Esophagus muscularis mucosa (tissue), 4 donors: Measurements from ENCODE around the gene DDX47. TPM values are rescaled to one million over a fixed set of nuclear protein-coding genes. Genes with fewer than 3 reads are reported as not detected.
"Not testable (repeated sequence)": the region's sequence is repeated elsewhere in the genome, so short reads cannot be mapped to it uniquely, and the experiment has no call there.

Experiments
- DNase-seq: peaks from one replicate; pipeline ENCODE4 v3.0.0-alpha.2; 2017; ENCODE audit errors: extremely low spot score
- H3K27ac ChIP-seq, 4 donors: fragments of 200-600 bp; sonication (generic); replicated peaks in 1 of 4; 1 replicate in 3 of 4; 2 replicates in 1 of 4; pipeline ENCODE4 v1.5.1; 2016 to 2019; ENCODE audit warnings: mild to moderate bottlenecking in 1 of 4
- H3K27me3 ChIP-seq, 4 donors: fragments of 200-600 bp; sonication (generic); one replicate each; pipeline versions ENCODE4 v1.5.1 to v1.6.0; 2016 to 2019
- H3K36me3 ChIP-seq, 4 donors: fragments of 200-600 bp; sonication (generic); one replicate each; pipeline ENCODE4 v1.5.1; 2016 to 2019
- H3K4me1 ChIP-seq, 4 donors: fragments of 200-600 bp; sonication (generic); one replicate each; pipeline ENCODE4 v1.5.1; 2016 to 2019
- H3K4me3 ChIP-seq, 4 donors: fragments of 200-600 bp; sonication (generic); 1 replicate in 2 of 4; 2 replicates in 2 of 4; pipeline ENCODE4 v1.5.1; 2016 to 2019; ENCODE audit warnings: mild to moderate bottlenecking in 4 of 4, moderate library complexity in 1 of 4
- H3K9me3 ChIP-seq, 4 donors: fragments of 200-600 bp; sonication (generic); 1 replicate in 3 of 4; 2 replicates in 1 of 4; pipeline ENCODE4 v1.5.1; 2016 to 2019
- CTCF ChIP-seq, 3 experiments: fragments of 200-600 bp in 2 of 3; fragments of 450-650 bp in 1 of 3; sonication (generic) in 2 of 3; IDR thresholded peaks; one replicate each; pipeline ENCODE4 v1.5.1; 2017 to 2019; ENCODE audit warnings: antibody characterized with exemption in 3 of 3, mild to moderate bottlenecking in 2 of 3, moderate library complexity in 1 of 3
- EP300 ChIP-seq: sonication (generic); formaldehyde crosslinking; IDR thresholded peaks from one replicate; pipeline ENCODE4 v1.6.1; 2017; ENCODE audit warnings: antibody characterized with exemption
- POLR2A ChIP-seq: fragments of 450-650 bp; IDR thresholded peaks from one replicate; pipeline ENCODE4 v1.6.1; 2017; ENCODE audit warnings: antibody characterized with exemption, moderate library complexity, mild to moderate bottlenecking, low read depth
- POLR2AphosphoS5 ChIP-seq, 2 donors: sonication (generic); formaldehyde crosslinking; IDR thresholded peaks; one replicate each; pipeline ENCODE4 v1.6.1; 2017; ENCODE audit warnings: antibody characterized with exemption in 2 of 2
- WGBS: methylation state at CpG from one replicate; pipeline ENCODE4 v1.1.5; 2018; 5-methylcytosine and 5-hydroxymethylcytosine counted together
- intact Hi-C: fragments of 100-400 bp; cut with DNase I; formaldehyde crosslinking; loops from one replicate; pipeline ENCODE4 v1.15.1; 2023
- total RNA-seq, 4 donors: library from RNA; depleted of rRNA; stranded (reverse); fragments of >200 nt; gene quantifications; one replicate each; pipeline versions ENCODE4 v1.1.0 to v1.2.1, GENCODE V29; 2016

The DDX47 gene
- total RNA-seq, 4 donors from 2014 or later = 37.1 to 67.1 (median 53.9) TPM

GRCh38 chr12:12818701-12819100 lies 5.6 kb downstream of the DDX47 start:
- no peak overlapping the region for H3K4me3 ChIP-seq
- H3K4me1 ChIP-seq = peaks cover 38 to 62% (median 52%) of the 10 kb centered on the region in 4 donors
- intact Hi-C loops = no loop called here
- peaks cover 27 to 55% (median 34%) of the 10 kb centered on the region in 4 donors for H3K36me3 ChIP-seq
- H3K27ac ChIP-seq = peak overlapping the region in 3 of 4 donors; percentile 66 to 69 (median 68)
- H3K27me3 ChIP-seq = no peaks in the 10 kb centered on the region
- TF ChIP-seq CTCF (IDR thresholded peaks at IDR 0.05) = no peak
- no peak for TF ChIP-seq POLR2AphosphoS5 (IDR thresholded peaks at IDR 0.05)
- no peaks in the 10 kb centered on the region for H3K9me3 ChIP-seq
- DNase-seq = no peak
- WGBS = 98% methylated on average over 4 of the region's 4 CpGs

- no peak for TF ChIP-seq POLR2AphosphoS5 (IDR thresholded peaks at IDR 0.05)
- TF ChIP-seq EP300 = no peak
- no peak for TF ChIP-seq CTCF (IDR thresholded peaks at IDR 0.05)
- TF ChIP-seq POLR2A = no peak
- DNase-seq = no peak
- no peak overlapping the region for H3K4me3 ChIP-seq
- peaks cover 33 to 57% (median 46%) of the 10 kb centered on the region in 4 donors for H3K4me1 ChIP-seq
- intact Hi-C loops = no loop called here
- H3K27me3 ChIP-seq = no peaks in the 10 kb centered on the region
- peak overlapping the region; percentile 33 to 69 (median 67) for H3K27ac ChIP-seq
- H3K36me3 ChIP-seq = peaks cover 32 to 60% (median 40%) of the 10 kb centered on the region in 4 donors
- no peaks in the 10 kb centered on the region for H3K9me3 ChIP-seq
- WGBS = 86% methylated on average over 2 of the region's 2 CpGs
Observed at GRCh38 chr12:12819221-12819620, 6.1 kb downstream of the DDX47 start.

GRCh38 chr12:12819752-12820311 lies 6.7 kb downstream of the DDX47 start:
- Histone ChIP-seq H3K36me3 (peaks cover 38 to 66% (median 44%) of the 10 kb centered on the region in 4 donors), H3K4me3 (peak overlapping the region in 2 of 4 donors; percentile 7), H3K27ac (peak overlapping the region; percentile 33 to 69 (median 67))

GRCh38 chr12:12820376-12820775 lies 7.2 kb downstream of the DDX47 start:
- WGBS = 97% methylated on average over 11 of the region's 11 CpGs

More at GRCh38 chr12:12819752-12820311, 6.7 kb downstream of the DDX47 start:
- WGBS = 14% methylated on average over 2 of the region's 2 CpGs
- TF ChIP-seq EP300 (no peak), CTCF (IDR thresholded peaks at IDR 0.05) (no peak), POLR2AphosphoS5 (IDR thresholded peaks at IDR 0.05) (peak in 1 of 2 donors; percentile 27)
- DNase-seq = no peak
- intact Hi-C loops = no loop called here
- no peaks in the 10 kb centered on the region for H3K27me3 ChIP-seq
- no peaks in the 10 kb centered on the region for H3K9me3 ChIP-seq
- peaks cover 27 to 51% (median 40%) of the 10 kb centered on the region in 4 donors for H3K4me1 ChIP-seq

GRCh38 chr12:12821975-12822374 lies 8.8 kb downstream of the DDX47 start:
- Histone ChIP-seq H3K4me1 (peaks cover 13 to 29% (median 21%) of the 10 kb centered on the region in 4 donors), H3K27ac (no peak overlapping the region), H3K9me3 (no peaks in the 10 kb centered on the region), H3K36me3 (peaks cover 59 to 77% (median 64%) of the 10 kb centered on the region in 4 donors), H3K27me3 (no peaks in the 10 kb centered on the region), H3K4me3 (no peak overlapping the region)
- 95% methylated on average over 6 of the region's 6 CpGs for WGBS
- DNase-seq = no peak
- TF ChIP-seq CTCF (IDR thresholded peaks at IDR 0.05) = no peak
- no peak for TF ChIP-seq POLR2A
- no peak for TF ChIP-seq EP300
- no peak for TF ChIP-seq POLR2AphosphoS5 (IDR thresholded peaks at IDR 0.05)
- intact Hi-C loops = no loop called here

More at GRCh38 chr12:12820376-12820775, 7.2 kb downstream of the DDX47 start:
- peaks cover 25 to 45% (median 35%) of the 10 kb centered on the region in 4 donors for H3K4me1 ChIP-seq
- H3K27me3 ChIP-seq, intact Hi-C loops, H3K4me3 ChIP-seq, DNase-seq, H3K9me3 ChIP-seq: not testable (repeated sequence)
- H3K36me3 ChIP-seq = peaks cover 43 to 72% (median 48%) of the 10 kb centered on the region in 4 donors
- H3K27ac ChIP-seq = peak overlapping the region in 3 of 4 donors; percentile 66 to 69 (median 68)
